ENCODE measurements around the gene PRKCB.

- TF ChIP-seq CTCF (IDR thresholded peaks at IDR 0.05; ENCODE audit: low read depth, low read length): no peak
- peak; percentile 54 for TF ChIP-seq MAX (IDR thresholded peaks at IDR 0.05; ENCODE audit: low read depth, low read length)
- TF ChIP-seq POLR2A (IDR thresholded peaks at IDR 0.05; ENCODE audit: extremely low read depth, insufficient read length): no peak
Measured at GRCh38 chr16:24178496-24178895, 342.7 kb downstream of the PRKCB start.

Measured in NB4 (cell line).